ENCODE measurements around the gene KCNH1. TPM values are rescaled to one million over a fixed set of nuclear protein-coding genes. Genes with fewer than 3 reads are reported as not detected.
A peak's percentile ranks its signal among the peaks of the same experiment; 100 is the strongest.
"Not testable (repeated sequence)": the region's sequence is repeated elsewhere in the genome, so short reads cannot be mapped to it uniquely, and the experiment has no call there.

KCNH1 gene
- total RNA-seq, 1 experiment from 2014 or later: 1.6 TPM

- DNase-seq (ENCODE audit: low read depth): peak; percentile 15
Observed at GRCh38 chr1:211009944-211010343, 124.0 kb downstream of the KCNH1 start.

GRCh38 chr1:211007830-211008229, 126.1 kb downstream of the KCNH1 start:
- no peak for DNase-seq (ENCODE audit: low read depth)

DNA sequence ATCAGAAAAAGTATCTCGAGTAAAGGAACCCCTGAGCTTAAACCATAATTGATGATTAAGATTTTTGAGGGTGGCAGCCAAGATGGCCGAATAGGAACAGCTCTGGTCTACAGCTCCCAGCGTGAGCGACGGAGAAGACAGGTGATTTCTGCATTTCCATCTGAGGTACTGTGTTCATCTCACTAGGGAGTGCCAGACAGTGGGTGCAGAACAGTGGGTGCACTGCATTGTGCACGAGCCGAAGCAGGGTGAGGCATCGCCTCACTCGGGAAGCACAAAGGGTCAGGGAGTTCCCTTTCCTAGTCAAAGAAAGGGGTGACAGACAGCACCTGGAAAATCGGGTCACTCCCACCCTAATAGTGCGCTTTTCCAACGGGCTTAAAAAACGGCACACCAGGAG, 138.0 kb downstream of the KCNH1 start:
- not testable (repeated sequence) for DNase-seq (ENCODE audit: low read depth)

DNA sequence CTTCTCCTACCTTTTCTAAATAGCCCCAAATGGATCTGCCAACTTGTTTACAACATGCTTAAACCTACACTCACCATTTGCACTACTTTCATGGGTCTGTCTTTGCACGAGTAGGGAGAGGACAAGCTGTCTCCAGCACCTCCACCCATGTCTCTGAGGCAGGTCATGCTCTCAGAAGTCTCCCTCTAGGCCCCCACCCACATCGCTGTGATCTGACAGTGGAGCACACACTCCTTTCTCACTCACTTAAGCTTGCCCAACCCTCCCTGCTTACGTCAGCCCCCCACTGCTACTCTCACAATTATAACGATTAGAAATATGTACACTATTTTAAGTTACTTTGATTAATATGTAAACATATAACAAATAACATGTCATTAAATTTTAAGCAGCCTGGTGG, 141.1 kb downstream of the KCNH1 start:
- no peak for DNase-seq (ENCODE audit: low read depth)

- DNase-seq (ENCODE audit: low read depth): no peak
Observed at GRCh38 chr1:210989905-210990304, 144.0 kb downstream of the KCNH1 start.

DNA sequence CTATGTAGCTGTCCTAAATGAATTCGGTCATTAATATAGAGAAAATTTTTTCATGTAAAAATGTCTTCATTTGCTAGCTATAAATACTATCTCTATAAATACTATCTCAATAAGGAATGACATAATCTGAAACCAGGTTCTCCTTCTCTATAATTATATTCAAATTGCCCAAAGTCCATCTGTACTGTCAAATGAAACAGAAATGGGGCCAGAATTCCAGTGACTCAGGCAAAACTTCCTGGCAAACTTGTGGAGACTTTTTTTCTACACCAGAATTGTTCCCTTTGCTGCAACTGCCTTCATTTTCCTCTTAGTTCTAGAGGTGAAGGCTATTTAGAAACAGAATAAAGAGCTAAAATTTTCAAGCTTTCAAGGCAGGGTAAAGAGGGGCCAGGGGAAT, 152.5 kb downstream of the KCNH1 start:
- peak; percentile 24 for DNase-seq (ENCODE audit: low read depth)

GRCh38 chr1:210980082-210980481, 153.9 kb downstream of the KCNH1 start:
- DNase-seq (ENCODE audit: low read depth): no peak

- no peak for DNase-seq (ENCODE audit: low read depth)
Observed at GRCh38 chr1:210978974-210979354, 155.0 kb downstream of the KCNH1 start.

DNA sequence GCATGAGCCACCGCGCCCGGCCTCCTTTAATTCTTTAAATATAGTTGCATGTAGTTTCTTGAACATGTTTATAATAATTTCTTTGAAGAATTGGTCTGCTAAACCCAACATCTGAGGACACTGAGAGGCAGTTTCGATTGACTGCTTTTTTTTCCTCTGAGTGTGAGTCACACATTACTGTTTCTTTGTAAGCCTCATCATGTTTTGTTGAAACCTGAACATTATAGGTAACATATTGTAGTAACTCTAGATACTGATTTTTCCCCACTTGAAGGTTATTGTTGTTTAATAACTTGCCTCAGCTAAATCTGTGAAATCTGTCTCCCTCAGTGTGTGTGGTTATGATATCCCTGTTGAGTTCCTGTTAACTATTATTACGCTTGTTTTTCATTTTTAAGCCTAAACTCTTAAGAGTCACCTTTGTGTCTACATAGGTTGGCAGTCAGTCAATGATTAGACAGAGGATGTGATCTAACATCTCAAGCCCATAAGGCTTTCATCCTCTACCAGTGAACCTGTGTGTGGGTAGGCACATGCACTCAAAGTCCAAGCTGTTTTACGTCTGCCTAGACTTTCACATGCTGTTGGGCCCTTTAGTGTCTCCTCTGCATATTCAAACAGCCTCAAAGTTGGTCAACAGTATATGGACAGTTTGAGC, 155.5 kb downstream of the KCNH1 start:
- peak; percentile 8 for DNase-seq (ENCODE audit: low read depth)

DNA sequence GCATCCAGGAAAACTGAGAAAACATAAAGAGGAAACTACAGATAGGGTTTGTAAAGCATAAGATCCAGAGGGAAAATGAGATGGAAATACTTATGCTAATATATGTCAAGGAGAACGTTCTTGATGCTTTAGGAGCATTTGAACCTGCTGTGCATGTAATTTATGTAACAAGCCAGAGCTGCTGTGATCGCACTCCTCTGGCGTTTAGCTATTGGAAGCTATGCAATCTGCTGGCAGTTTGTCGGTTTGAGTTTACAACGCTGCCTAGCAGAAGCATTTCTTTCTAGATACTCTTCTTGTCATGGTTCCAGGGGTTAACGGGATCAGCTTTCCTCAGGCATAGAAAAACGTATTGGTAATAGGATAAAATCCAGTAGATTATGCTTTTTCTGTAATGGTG, 182.7 kb downstream of the KCNH1 start:
- no peak for DNase-seq (ENCODE audit: low read depth)

GRCh38 chr1:210949940-210950546, 183.9 kb downstream of the KCNH1 start:
- DNase-seq (ENCODE audit: low read depth): peak; percentile 20

DNA sequence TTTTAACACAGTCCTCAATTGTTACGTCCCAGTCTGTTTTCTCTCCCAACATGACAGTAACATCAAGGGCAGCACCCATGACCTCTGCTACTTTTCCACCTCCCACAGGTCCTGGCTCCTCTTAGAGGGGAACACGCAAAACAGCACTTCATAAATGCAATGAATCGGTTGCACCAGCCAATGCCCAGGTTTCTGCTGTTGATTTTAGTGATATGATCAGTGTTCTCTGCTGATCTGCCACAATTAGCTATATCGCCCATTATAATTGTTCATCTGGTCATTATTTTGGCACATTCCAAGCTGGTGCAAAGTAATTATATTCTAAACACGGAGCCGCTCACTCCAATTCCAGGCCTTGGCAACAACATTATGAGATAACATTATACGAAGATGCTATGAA, 184.5 kb downstream of the KCNH1 start:
- DNase-seq (ENCODE audit: low read depth): no peak

- peak; percentile 41 for DNase-seq (ENCODE audit: low read depth)
Observed at GRCh38 chr1:210949039-210949438, 184.9 kb downstream of the KCNH1 start.

- DNase-seq (ENCODE audit: low read depth): no peak
Observed at GRCh38 chr1:210944252-210944651, 189.7 kb downstream of the KCNH1 start.

GRCh38 chr1:210942513-210942912, 191.4 kb downstream of the KCNH1 start:
- no peak for DNase-seq (ENCODE audit: low read depth)

GRCh38 chr1:210940081-210940617, 193.8 kb downstream of the KCNH1 start:
- DNase-seq (ENCODE audit: low read depth): no peak

GRCh38 chr1:210938416-210938925, 195.5 kb downstream of the KCNH1 start:
- DNase-seq (ENCODE audit: low read depth): peak; percentile 52

DNA sequence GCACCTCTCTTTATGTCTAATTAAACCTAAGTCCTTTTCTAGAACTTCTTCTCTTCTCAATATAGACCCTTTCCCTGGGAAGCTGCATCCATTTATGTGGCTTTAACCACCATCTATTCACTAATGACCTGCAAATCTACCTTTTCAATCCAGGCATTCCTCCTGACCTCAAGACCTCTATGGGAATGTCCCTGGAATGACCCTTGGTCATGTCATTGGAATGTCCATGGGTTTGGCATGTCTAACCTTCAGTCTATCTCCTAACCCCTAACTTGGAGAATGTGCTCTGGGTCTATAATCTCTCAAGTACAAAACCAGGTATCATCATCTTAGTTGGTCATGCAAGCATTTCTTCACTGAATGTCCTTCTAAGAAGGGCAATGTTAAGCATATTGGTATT, 196.1 kb downstream of the KCNH1 start:
- no peak for DNase-seq (ENCODE audit: low read depth)

DNA sequence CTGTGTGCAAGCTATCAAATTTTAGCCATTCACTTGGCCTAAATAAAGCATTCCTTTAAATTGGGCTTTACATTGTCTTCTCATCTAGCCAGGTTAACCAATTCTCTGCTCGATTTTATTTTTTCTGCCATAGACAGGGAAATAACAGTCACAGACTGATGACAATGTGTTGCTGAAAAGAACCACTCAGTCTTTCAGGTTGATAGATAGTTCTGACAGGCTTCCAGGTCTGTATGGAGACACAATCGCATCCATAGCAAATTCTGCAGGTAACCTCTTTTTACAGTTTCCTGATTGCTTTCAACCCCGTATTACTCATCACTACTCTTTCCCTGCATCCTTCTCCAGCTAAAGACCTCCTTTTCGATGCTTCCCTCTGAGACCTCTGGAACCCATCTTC, 198.0 kb downstream of the KCNH1 start:
- DNase-seq (ENCODE audit: low read depth): no peak

GRCh38 chr1:210932104-210932503, 201.8 kb downstream of the KCNH1 start:
- DNase-seq (ENCODE audit: low read depth): no peak

GRCh38 chr1:210922666-210923065, 211.3 kb downstream of the KCNH1 start:
- peak; percentile 45 for DNase-seq (ENCODE audit: low read depth)

- no peak for DNase-seq (ENCODE audit: low read depth)
Observed at GRCh38 chr1:210920716-210921694, 212.9 kb downstream of the KCNH1 start.
